ENCODE data around the gene CPXM1.
"Not testable (repeated sequence)": the region's sequence is repeated elsewhere in the genome, so short reads cannot be mapped to it uniquely, and the experiment has no call there.

CPXM1 gene

GRCh38 chr20:2783908-2784566 is 16.4 kb downstream of the CPXM1 start:
- no peak for TF ChIP-seq CTCF (IDR thresholded peaks at IDR 0.05; ENCODE audit: extremely low read depth, insufficient read depth, missing control alignments)
- in situ Hi-C loops (cut with MboI; ENCODE audit: low pct_unique_long_range_greater_than_20kb, low sequenced_read_pairs, unreplicated experiment), result no loop called here
- no peak for DNase-seq (ENCODE audit: low spot score)

GRCh38 chr20:2780948-2781347 is 19.5 kb downstream of the CPXM1 start:
- TF ChIP-seq CTCF (IDR thresholded peaks at IDR 0.05; ENCODE audit: extremely low read depth, insufficient read depth, missing control alignments), result no peak
- no peak for DNase-seq (ENCODE audit: low spot score)
- in situ Hi-C loops (cut with MboI; ENCODE audit: low pct_unique_long_range_greater_than_20kb, low sequenced_read_pairs, unreplicated experiment), result no loop called here

GRCh38 chr20:2778602-2779321 is 21.7 kb downstream of the CPXM1 start:
- in situ Hi-C loops (cut with MboI; ENCODE audit: low pct_unique_long_range_greater_than_20kb, low sequenced_read_pairs, unreplicated experiment), result no loop called here
- DNase-seq (ENCODE audit: low spot score), result peak; percentile 15
- TF ChIP-seq CTCF (IDR thresholded peaks at IDR 0.05; ENCODE audit: extremely low read depth, insufficient read depth, missing control alignments), result no peak

- in situ Hi-C loops (cut with MboI; ENCODE audit: low pct_unique_long_range_greater_than_20kb, low sequenced_read_pairs, unreplicated experiment), result no loop called here
- no peak for DNase-seq (ENCODE audit: low spot score)
- no peak for TF ChIP-seq CTCF (IDR thresholded peaks at IDR 0.05; ENCODE audit: extremely low read depth, insufficient read depth, missing control alignments)
These were observed 25.3 kb downstream of the CPXM1 start for GRCh38 chr20:2775139-2775538.

- in situ Hi-C loops (cut with MboI; ENCODE audit: low pct_unique_long_range_greater_than_20kb, low sequenced_read_pairs, unreplicated experiment), result no loop called here
- no peak for TF ChIP-seq CTCF (IDR thresholded peaks at IDR 0.05; ENCODE audit: extremely low read depth, insufficient read depth, missing control alignments)
- DNase-seq (ENCODE audit: low spot score), result no peak
These were observed 26.6 kb downstream of the CPXM1 start for GRCh38 chr20:2773812-2774211.

GRCh38 chr20:2771631-2772080 is 28.8 kb downstream of the CPXM1 start:
- no peak for TF ChIP-seq CTCF (IDR thresholded peaks at IDR 0.05; ENCODE audit: extremely low read depth, insufficient read depth, missing control alignments)
- peak; percentile 29 for DNase-seq (ENCODE audit: low spot score)
- in situ Hi-C loops (cut with MboI; ENCODE audit: low pct_unique_long_range_greater_than_20kb, low sequenced_read_pairs, unreplicated experiment), result no loop called here

GRCh38 chr20:2770091-2770490 is 30.3 kb downstream of the CPXM1 start:
- in situ Hi-C loops (cut with MboI; ENCODE audit: low pct_unique_long_range_greater_than_20kb, low sequenced_read_pairs, unreplicated experiment); DNase-seq (ENCODE audit: low spot score): not testable (repeated sequence)

Measured in GM13977 (cell line).